ENCODE results near the gene FHIP1B. TPM values are rescaled to one million over a fixed set of nuclear protein-coding genes. Genes with fewer than 3 reads are reported as not detected.

Gene FHIP1B
- total RNA-seq, 1 experiment from 2014 or later: 42.8 TPM

DNA sequence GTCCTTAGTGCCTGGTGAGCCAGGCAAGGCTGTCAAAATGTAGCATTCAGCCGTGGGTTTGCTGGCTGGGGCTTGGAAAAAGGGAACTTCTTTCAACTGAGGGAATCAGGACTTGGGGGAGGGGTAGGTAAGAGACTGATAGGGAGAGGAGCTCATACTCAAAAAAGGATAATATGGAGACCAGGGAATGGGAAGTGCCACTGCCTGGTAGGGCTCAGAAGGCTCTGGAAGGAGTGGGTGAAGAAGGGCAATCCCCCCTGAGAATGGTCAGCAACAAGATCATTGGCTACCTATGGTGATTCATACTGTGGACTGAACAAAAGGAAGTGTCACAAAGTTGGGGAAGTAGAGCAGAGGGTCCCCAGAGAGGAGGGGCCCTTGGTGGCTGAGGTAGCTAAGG, 6.3 kb upstream of the FHIP1B start:
- Histone ChIP-seq H3K9me3 (ENCODE audit: control insufficient read depth, insufficient read depth, low read depth, low read length) (no peaks in the 10 kb centered on the region), H3K4me3 (ENCODE audit: low read depth in 2 of 2, low read length in 2 of 2) (no peak overlapping the region), H3K36me3 (ENCODE audit: control insufficient read depth, insufficient read depth, low read length) (no peaks in the 10 kb centered on the region), H3K27me3 (ENCODE audit: control insufficient read depth, insufficient read depth, low read length) (peaks cover 3% of the 10 kb centered on the region; the same call in 1 of the 2 replicates), H3K4me1 (ENCODE audit: control insufficient read depth, insufficient read depth, low read length) (no peaks in the 10 kb centered on the region), H3K27ac (ENCODE audit: low read length) (no peak overlapping the region)
- ChIA-PET POLR2A (no interaction called here), CTCF (interaction anchor here (1.0 kb wide), 1 partner anchor 11 kb away, joined by 3 read pairs; no protein-coding TSS in a partner anchor)
- in situ Hi-C loops (cut with HindIII; ENCODE audit: low pct_unique_long_range_greater_than_20kb, low sequenced_read_pairs): no loop called here
- intact Hi-C loops (cut with micrococcal nuclease; ENCODE audit: unreplicated experiment): no loop called here
- ATAC-seq (no peak), DNase-seq (ENCODE audit: low read depth, low spot score) (no peak)
- TF ChIP-seq POLR2AphosphoS5 (IDR thresholded peaks at IDR 0.05; ENCODE audit: low read depth, low read length): no peak
- no peak for TF ChIP-seq TCF7L2 (IDR thresholded peaks at IDR 0.05; ENCODE audit: low read depth, low read length)
- TF ChIP-seq, protein P1, sequence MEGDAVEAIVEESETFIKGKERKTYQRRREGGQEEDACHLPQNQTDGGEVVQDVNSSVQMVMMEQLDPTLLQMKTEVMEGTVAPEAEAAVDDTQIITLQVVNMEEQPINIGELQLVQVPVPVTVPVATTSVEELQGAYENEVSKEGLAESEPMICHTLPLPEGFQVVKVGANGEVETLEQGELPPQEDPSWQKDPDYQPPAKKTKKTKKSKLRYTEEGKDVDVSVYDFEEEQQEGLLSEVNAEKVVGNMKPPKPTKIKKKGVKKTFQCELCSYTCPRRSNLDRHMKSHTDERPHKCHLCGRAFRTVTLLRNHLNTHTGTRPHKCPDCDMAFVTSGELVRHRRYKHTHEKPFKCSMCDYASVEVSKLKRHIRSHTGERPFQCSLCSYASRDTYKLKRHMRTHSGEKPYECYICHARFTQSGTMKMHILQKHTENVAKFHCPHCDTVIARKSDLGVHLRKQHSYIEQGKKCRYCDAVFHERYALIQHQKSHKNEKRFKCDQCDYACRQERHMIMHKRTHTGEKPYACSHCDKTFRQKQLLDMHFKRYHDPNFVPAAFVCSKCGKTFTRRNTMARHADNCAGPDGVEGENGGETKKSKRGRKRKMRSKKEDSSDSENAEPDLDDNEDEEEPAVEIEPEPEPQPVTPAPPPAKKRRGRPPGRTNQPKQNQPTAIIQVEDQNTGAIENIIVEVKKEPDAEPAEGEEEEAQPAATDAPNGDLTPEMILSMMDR (IDR thresholded peaks at IDR 0.05): no peak
- TF ChIP-seq SIN3A (IDR thresholded peaks at IDR 0.05; ENCODE audit: borderline replicate concordance, insufficient read depth, low read depth, low read length): no peak
- TF ChIP-seq REST (IDR thresholded peaks at IDR 0.05; ENCODE audit: insufficient read depth in 1 of 2, low read depth in 2 of 2, low read length in 1 of 2): no peak
- no TSS peak for BruUV-seq (replicated peaks)

DNA sequence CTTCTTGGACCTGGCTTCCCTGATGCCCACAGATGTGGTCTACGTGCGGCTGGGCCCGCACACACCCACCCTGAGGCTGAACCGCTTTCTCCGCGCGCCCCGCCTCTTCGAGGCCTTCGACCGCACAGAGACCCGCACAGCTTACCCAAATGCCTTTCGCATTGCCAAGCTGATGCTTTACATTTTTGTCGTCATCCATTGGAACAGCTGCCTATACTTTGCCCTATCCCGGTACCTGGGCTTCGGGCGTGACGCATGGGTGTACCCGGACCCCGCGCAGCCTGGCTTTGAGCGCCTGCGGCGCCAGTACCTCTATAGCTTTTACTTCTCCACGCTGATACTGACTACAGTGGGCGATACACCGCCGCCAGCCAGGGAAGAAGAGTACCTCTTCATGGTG, 5.7 kb upstream of the FHIP1B start:
- DNase-seq (ENCODE audit: low read depth, low spot score) (no peak), ATAC-seq (no peak)
- in situ Hi-C loops (cut with HindIII; ENCODE audit: low pct_unique_long_range_greater_than_20kb, low sequenced_read_pairs) (no loop called here), intact Hi-C loops (cut with micrococcal nuclease; ENCODE audit: unreplicated experiment) (no loop called here)
- ChIA-PET POLR2A (interaction anchor here (0.6 kb wide), 1 partner anchor 121 kb away, joined by 6 read pairs; no protein-coding TSS in a partner anchor), CTCF (no interaction called here)
- no peak overlapping the region for H3K27ac ChIP-seq (ENCODE audit: low read length)
- H3K4me3 ChIP-seq (ENCODE audit: low read depth in 2 of 2, low read length in 2 of 2): no peak overlapping the region
- no peaks in the 10 kb centered on the region for H3K36me3 ChIP-seq (ENCODE audit: control insufficient read depth, insufficient read depth, low read length)
- TF ChIP-seq REST (IDR thresholded peaks at IDR 0.05; ENCODE audit: insufficient read depth in 1 of 2, low read depth in 2 of 2, low read length in 1 of 2): no peak
- no peak for TF ChIP-seq TCF7L2 (IDR thresholded peaks at IDR 0.05; ENCODE audit: low read depth, low read length)
- no peak for TF ChIP-seq POLR2AphosphoS5 (IDR thresholded peaks at IDR 0.05; ENCODE audit: low read depth, low read length)
- TF ChIP-seq, protein P1 (IDR thresholded peaks at IDR 0.05): no peak
- TF ChIP-seq SIN3A (IDR thresholded peaks at IDR 0.05; ENCODE audit: borderline replicate concordance, insufficient read depth, low read depth, low read length): no peak
- no peaks in the 10 kb centered on the region for H3K9me3 ChIP-seq (ENCODE audit: control insufficient read depth, insufficient read depth, low read depth, low read length)
- H3K27me3 ChIP-seq (ENCODE audit: control insufficient read depth, insufficient read depth, low read length): peaks cover 3% of the 10 kb centered on the region; the same call in 1 of the 2 replicates
- no TSS peak for BruUV-seq (replicated peaks)
- no peaks in the 10 kb centered on the region for H3K4me1 ChIP-seq (ENCODE audit: control insufficient read depth, insufficient read depth, low read length)

Data from Panc1 (cell line).